ENCODE data around the gene DLX3.

DLX3 gene

DNA sequence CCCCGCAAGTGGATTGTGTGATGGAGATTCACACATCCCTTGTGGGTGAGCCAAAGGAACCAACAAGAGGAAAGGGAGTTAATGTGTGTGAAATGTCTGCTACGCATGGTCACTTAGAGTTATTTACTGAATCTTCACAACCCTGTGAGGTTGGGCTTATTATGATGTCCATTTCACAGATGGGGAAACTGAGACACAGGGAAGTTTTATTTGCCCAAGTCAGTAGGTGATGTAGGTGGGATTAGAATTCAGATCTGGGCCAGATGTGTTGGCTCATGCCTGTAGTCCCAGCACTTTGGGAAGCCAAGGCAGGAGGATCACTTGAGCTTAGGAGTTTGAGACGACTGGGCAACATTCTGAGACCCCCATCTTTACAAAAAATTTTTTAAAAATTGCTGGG is 37.7 kb downstream of the DLX3 start:
- DNase-seq (ENCODE audit: low read depth): no peak

DNA sequence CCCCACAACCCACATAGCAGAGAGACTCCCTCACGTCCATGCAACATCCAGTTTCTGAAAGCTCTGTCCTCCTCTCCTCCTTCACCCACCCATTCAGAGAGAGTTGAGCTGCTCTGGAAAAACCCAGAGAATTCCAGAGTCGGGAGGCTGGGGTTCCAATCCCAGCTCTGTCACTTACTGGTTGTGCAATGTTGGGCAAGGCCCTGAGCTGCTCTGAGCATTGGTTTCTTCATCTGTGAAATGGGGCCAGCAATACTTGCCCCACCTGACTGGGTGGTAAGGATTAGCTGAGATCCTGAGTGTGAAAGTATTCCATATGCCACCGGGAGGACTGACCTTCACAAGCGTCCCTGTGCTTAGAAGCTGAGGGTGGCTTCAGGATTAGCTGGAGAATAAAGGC is 38.2 kb downstream of the DLX3 start:
- DNase-seq (ENCODE audit: low read depth): no peak

GRCh38 chr17:49955157-49955556 is 39.9 kb downstream of the DLX3 start:
- DNase-seq (ENCODE audit: low read depth): no peak

- no peak for DNase-seq (ENCODE audit: low read depth)
These were observed 42.0 kb downstream of the DLX3 start for GRCh38 chr17:49952912-49953497.

GRCh38 chr17:49952209-49952911 is 42.7 kb downstream of the DLX3 start:
- peak; percentile 69 for DNase-seq (ENCODE audit: low read depth)

DNA sequence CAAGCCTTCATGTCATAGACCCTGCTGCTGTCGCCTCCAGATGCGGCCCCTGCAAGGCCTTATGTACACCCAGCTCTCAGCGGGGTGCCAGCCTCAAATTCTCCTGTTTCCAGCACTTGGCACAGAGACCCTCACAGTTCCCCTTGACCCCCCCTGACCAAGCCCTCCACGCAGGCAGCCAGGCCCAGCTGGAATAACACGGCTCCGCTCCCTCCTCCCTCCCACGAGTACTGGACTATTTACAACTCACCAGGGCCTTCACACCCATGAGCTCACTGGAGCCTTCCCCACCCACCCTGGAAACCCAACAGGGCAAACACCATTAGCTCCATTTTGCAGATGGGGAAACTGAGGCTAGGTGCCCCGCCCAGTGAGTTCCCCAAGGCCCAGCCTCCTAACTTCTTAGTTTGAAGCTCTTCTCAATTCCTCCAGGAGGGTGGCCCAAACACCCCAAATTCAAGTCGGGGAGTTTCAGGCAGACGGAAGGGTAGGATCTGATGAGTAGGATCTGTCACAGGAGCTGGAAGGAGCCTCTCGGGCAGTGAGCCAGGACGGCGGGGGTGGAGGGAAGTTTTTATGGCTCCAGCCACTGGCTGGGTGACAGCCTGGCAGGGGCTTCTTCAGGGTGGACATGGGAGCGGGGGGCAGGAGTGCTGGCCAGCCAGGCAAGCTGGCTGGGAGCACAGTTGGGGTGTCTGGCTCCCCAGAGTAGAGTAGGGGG is 43.5 kb downstream of the DLX3 start:
- no peak for DNase-seq (ENCODE audit: low read depth)

DNA sequence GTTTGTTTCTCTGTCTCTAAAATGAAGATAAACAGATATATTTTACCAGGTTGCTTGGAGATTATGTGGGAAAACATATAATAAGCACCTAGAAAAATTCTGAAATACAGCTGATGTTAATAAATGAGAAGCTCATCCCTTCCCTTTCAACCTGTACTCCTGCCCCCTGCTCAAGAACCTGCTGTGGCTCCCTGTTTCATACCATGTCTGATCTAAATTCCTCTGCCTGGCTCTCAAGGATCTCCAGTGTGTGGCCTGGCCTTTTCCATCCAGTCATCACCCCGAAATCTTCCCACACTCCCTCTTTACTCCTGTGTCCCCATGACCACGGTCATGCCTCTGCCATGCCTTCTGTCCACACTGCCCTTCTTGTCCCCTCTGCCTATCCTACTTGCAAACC is 45.4 kb downstream of the DLX3 start:
- no peak for DNase-seq (ENCODE audit: low read depth)

DNA sequence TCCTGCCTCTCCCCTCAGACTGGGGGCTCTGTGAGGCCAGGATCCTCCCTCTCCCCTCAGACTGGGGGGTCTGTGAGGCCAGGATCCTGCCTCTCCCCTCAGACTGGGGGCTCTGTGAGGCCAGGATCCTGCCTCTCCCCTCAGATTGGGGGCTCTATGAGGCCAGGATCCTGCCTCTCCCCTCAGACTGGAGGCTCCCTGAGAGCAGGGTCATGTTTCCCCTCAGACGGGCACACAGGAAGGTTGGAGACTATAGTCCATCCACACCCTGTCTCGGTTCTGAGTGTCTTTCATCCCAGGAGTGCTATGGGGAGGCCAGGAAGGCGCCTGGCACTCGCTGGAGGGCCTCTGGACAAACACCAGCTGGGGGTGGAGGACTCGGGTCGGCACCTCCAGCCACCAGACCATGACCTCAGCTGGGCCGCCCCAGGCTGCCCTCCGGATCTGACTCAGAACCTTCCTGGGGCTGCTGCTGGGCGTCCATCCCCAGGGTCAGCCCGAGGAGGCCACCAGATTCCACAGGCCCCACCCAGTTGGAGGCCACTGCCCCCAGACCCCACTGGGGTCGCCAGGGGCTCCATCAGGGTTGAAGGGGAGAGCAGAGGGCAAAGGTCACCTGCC is 48.0 kb downstream of the DLX3 start:
- DNase-seq (ENCODE audit: low read depth): no peak

- no peak for DNase-seq (ENCODE audit: low read depth)
These were observed 48.8 kb downstream of the DLX3 start for GRCh38 chr17:49946208-49946607.

- no peak for DNase-seq (ENCODE audit: low read depth)
These were observed 50.7 kb downstream of the DLX3 start for GRCh38 chr17:49944273-49944870.

- DNase-seq (ENCODE audit: low read depth): no peak
These were observed 52.1 kb downstream of the DLX3 start for GRCh38 chr17:49942947-49943346.

DNA sequence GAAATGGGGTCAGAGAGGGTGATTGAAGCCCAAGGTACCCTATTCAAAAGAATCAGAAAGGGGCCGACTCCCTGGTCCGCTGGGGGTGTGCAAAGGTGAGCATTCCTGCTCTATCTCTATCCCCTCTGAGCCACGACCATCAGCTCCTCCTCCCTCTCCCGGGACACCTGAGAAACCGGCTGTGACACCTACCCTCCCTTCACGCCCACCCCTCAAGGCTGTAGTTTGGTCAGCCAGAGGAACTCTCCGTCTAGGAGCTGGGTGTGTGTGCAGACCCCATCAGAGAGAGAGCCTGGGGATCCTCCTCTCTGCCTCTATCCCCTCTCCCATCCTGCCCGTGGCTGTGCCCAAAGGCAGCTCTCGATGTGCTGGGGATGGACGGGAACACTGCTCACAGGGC is 53.6 kb downstream of the DLX3 start:
- DNase-seq (ENCODE audit: low read depth): no peak
